ENCODE data around the gene SHCBP1L.
"Not testable (repeated sequence)": the region's sequence is repeated elsewhere in the genome, so short reads cannot be mapped to it uniquely, and the experiment has no call there.

The SHCBP1L gene

GRCh38 chr1:182965861-182966260 lies 12.9 kb upstream of the SHCBP1L start:
- DNase-seq (ENCODE audit: insufficient read length, low spot score) (no peak), FAIRE-seq (no peak)

- no peak for DNase-seq (ENCODE audit: insufficient read length, low spot score)
- no peak for FAIRE-seq
Measured at GRCh38 chr1:182965096-182965495, 12.1 kb upstream of the SHCBP1L start.

- FAIRE-seq (no peak), DNase-seq (ENCODE audit: insufficient read length, low spot score) (peak; percentile 85)
Measured at GRCh38 chr1:182962554-182963115, 9.7 kb upstream of the SHCBP1L start.

- DNase-seq (ENCODE audit: insufficient read length, low spot score) (no peak), FAIRE-seq (no peak)
Measured at GRCh38 chr1:182960046-182960445, 7.1 kb upstream of the SHCBP1L start.

- FAIRE-seq (no peak), DNase-seq (ENCODE audit: insufficient read length, low spot score) (no peak)
Measured at GRCh38 chr1:182957902-182958395, 5.0 kb upstream of the SHCBP1L start.

GRCh38 chr1:182956708-182957365 lies 3.9 kb upstream of the SHCBP1L start:
- DNase-seq (ENCODE audit: insufficient read length, low spot score) (no peak), FAIRE-seq (no peak)

- FAIRE-seq (peak; percentile 86), DNase-seq (ENCODE audit: insufficient read length, low spot score) (peak; percentile 68)
Measured at GRCh38 chr1:182955596-182956588, 2.9 kb upstream of the SHCBP1L start.

- DNase-seq (ENCODE audit: insufficient read length, low spot score) = no peak
- no peak for FAIRE-seq
Measured at GRCh38 chr1:182953826-182954225, 860 bp upstream of the SHCBP1L start.

- not testable (repeated sequence) for FAIRE-seq; DNase-seq (ENCODE audit: insufficient read length, low spot score)
Measured at GRCh38 chr1:182943336-182943735, 9.6 kb downstream of the SHCBP1L start.

- not testable (repeated sequence) for FAIRE-seq; DNase-seq (ENCODE audit: insufficient read length, low spot score)
Measured at GRCh38 chr1:182942145-182942544, 10.8 kb downstream of the SHCBP1L start.

- DNase-seq (ENCODE audit: insufficient read length, low spot score) (no peak), FAIRE-seq (no peak)
Measured at GRCh38 chr1:182939413-182939812, 13.6 kb downstream of the SHCBP1L start.

GRCh38 chr1:182935716-182936115 lies 17.2 kb downstream of the SHCBP1L start:
- no peak for FAIRE-seq

GRCh38 chr1:182930985-182931384 lies 22.0 kb downstream of the SHCBP1L start:
- no peak for FAIRE-seq
- no peak for DNase-seq (ENCODE audit: insufficient read length, low spot score)

More at GRCh38 chr1:182935716-182936115, 17.2 kb downstream of the SHCBP1L start:
- no peak for DNase-seq (ENCODE audit: insufficient read length, low spot score)

GRCh38 chr1:182927693-182928433 lies 25.1 kb downstream of the SHCBP1L start:
- FAIRE-seq (no peak), DNase-seq (ENCODE audit: insufficient read length, low spot score) (no peak)

GRCh38 chr1:182925661-182926060 lies 27.3 kb downstream of the SHCBP1L start:
- DNase-seq (ENCODE audit: insufficient read length, low spot score) (no peak), FAIRE-seq (no peak)

- DNase-seq (ENCODE audit: insufficient read length, low spot score) = no peak
- FAIRE-seq = no peak
Measured at GRCh38 chr1:182917378-182917777, 35.6 kb downstream of the SHCBP1L start.

GRCh38 chr1:182913401-182913800 lies 39.6 kb downstream of the SHCBP1L start:
- FAIRE-seq (no peak), DNase-seq (ENCODE audit: insufficient read length, low spot score) (no peak)

- no peak for DNase-seq (ENCODE audit: insufficient read length, low spot score)
- FAIRE-seq = no peak
Measured at GRCh38 chr1:182910143-182910542, 42.8 kb downstream of the SHCBP1L start.

GRCh38 chr1:182909578-182909977 lies 43.4 kb downstream of the SHCBP1L start:
- FAIRE-seq = no peak
- DNase-seq (ENCODE audit: insufficient read length, low spot score) = no peak

- FAIRE-seq (no peak), DNase-seq (ENCODE audit: insufficient read length, low spot score) (no peak)
Measured at GRCh38 chr1:182905321-182905720, 47.6 kb downstream of the SHCBP1L start.

All from HTR-8/SVneo (cell line).